Amniotic stem cell (primary cell): ENCODE measurements around the gene HSPB2.
A peak's percentile ranks its signal among the peaks of the same experiment; 100 is the strongest.
"Not testable (repeated sequence)": the region's sequence is repeated elsewhere in the genome, so short reads cannot be mapped to it uniquely, and the experiment has no call there.

ENCODE experiments used
- DNase-seq: peaks from one replicate; lab custom pipeline; 2025; lab: John Stamatoyannopoulos, UW

Gene HSPB2

DNA sequence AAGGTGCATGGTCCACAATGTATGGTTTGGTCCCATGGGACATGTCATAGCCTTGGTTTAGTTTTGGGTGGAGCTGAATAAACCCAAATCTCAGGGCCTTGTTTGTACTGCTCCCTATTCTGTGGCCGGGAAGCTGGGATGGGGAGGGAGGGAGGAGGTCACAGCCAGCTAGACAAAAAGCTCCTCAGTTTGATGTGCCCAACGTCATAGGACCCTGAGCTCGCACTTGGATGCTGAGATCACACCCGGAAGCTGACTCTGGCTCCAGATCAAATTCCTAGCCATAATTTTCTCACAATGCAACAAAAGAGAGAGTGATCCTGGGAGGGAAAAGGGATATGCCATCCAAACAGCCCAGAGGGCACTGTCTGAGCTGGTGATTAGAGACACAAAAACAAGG lies 1.5 kb downstream of the HSPB2 start:
- DNase-seq: peak; percentile 8

DNA sequence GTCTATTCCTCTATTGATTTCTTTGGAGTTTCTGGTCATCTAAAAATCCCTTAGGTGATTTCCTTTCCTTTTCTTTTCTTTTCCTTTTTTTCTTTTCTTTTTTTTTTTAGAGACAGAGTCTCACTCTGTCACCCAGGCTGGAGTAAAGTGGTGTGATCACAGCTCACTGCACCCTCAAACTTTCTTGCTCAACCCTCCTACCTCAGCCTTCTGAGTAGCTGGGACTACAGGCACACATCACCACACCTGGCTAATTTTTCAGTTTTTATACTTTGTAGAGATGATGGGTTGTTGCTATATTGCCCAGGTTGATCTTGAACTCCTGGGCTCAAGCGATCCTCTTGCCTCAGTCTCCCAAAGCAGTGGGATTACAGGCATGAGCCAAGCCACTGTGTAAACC lies 4.2 kb downstream of the HSPB2 start:
- no peak for DNase-seq

DNA sequence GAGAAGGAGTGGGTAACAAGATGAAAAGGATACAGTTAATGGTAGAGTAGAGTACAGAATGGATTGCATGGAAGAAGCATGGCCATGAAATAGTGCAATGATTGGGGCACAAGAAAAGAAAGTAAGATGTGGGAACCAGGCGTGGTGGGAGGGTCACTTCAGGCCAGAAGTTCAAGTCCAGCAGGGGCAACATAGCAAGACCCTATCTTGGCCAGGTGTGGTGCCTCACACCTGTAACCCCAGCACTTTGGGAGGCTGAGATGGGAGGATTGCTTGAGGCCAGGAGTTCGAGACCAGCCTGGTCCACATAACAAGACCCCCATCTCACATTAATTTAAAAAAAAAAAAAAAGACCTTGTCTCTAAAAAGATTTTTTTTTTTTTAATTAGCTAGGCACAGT lies 4.8 kb downstream of the HSPB2 start:
- no peak for DNase-seq

DNA sequence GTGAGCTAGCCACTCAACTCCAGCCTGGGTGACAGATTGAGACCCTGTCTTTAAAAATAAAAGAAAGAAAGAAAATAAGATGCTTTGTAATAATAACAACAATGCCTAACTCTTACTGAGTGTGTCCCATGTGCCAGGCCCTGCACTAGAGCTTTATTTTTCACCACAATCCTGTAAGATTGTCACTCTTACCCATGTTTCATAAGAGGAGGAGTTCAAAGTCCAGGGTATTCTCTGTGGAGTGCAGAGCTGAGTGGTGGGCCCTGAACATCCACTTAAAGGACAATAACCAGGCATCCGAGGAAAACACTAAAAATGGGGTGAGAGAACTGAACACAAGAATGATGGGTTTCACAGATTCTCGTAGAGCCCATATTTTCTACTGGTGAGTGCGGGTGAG lies 5.3 kb downstream of the HSPB2 start:
- DNase-seq: no peak

DNA sequence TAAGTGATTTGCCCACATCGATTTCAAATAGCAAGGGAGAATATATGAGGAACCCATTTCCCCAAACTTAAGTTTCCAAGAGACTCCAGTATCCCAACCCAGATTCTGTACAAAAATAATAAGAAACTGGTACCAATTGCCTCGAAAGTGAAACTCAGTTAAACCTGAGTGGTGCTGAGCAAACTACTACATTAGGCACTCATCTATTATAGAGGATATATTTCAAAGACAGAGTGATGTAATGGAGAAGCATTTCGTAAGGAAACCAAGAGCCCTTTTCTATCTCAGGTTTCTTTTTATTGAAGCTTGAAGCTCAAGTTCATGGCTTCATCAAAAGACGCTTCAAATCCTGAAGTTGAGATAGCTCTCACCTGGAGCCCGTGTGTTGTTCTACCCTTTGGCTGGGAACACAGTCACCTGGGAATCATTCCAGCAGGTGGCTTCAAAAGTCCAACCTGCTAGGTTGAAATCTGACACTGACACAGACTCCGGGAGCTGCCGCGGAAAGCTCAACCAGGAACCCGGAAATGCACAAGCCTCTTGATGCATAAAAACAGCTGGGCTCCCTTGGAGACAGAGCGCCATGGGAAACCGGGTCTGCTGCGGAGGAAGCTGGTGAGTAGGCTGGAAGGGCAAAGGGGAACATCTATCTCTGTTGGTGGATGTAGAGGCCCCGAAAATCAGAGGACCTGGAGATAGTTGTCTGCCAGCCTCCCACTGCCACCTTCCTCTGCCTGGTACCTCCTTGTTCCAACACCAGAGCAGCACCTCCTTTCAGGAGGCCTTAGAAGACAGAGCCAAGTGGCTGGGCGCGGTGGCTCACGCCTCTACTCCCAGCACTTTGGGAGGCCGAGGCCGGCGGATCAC lies 6.1 kb downstream of the HSPB2 start, which contains the start of gene C11orf52:
C11orf52 (plus strand) TSS at position 524 of the 867 bp plus-strand sequence; CDS start at position 584, 60 bp downstream.
- no peak for DNase-seq

DNA sequence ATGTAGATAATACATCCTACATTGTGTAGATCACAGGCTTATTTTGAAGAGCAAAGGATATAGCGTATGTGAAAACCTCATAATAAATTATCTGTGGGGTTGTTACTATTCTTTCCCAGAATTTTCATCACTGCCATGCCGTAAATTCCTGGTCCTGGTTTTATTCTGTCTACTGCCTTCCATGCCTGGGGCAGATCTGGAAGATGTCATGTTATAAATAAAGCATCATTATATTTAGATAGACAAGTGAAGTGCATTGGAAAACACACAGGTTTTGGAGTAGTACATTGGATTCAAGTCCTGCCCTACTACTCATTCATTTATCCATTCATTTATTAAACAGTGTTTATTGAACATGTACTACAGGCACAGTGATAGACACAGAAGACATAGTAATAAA lies 8.4 kb downstream of the HSPB2 start:
- no peak for DNase-seq

DNA sequence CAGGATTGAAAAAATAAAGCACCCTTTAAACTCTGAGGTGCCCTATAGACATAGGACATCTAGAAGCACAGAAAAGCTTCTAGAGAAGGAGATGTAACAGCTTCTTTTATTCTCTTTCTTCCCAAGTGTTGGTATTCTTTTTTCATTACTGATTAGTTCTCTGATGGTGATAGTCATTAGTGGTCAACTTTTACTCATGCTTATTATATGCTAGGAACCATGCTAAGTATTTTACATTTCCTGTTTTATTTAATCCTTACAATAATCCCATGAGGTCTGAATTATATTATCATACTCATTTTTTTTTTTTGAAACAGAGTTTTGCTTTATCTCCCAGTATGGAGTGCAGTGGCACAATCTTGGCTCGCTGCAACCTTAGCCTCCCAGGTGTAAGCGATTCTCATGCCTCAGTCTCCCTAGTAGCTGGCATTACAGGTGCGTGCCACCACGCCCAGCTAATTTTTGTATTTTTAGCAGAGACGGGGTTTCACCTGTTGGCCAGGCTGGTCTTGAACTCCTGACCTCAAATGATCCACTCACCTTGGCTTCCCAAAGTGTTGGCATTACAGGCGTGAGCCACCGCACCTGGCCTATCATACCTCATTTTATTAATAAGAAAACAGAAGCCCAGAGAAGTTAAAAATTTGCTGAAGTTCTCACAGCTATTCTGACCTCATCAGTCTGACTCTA lies 9.2 kb downstream of the HSPB2 start:
- DNase-seq: no peak

DNA sequence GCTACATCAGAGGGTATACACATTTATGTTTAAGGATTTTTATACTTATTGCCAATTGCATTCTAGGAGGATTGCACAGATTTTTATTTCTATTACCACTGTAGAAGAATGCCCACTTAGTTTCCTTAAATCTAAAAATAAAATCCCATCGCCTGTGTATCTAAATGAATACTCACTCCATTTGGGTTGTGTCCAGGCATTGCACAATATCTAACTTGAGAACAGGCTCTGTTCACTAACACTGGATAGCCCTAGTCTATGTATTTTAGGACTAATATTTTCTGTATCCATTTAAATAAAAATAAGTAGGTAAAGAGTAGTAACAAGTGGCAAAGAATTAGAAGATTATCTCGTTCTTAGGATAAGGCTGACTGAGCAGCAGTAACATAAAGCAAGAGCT lies 10.3 kb downstream of the HSPB2 start:
- DNase-seq: peak; percentile 71

DNA sequence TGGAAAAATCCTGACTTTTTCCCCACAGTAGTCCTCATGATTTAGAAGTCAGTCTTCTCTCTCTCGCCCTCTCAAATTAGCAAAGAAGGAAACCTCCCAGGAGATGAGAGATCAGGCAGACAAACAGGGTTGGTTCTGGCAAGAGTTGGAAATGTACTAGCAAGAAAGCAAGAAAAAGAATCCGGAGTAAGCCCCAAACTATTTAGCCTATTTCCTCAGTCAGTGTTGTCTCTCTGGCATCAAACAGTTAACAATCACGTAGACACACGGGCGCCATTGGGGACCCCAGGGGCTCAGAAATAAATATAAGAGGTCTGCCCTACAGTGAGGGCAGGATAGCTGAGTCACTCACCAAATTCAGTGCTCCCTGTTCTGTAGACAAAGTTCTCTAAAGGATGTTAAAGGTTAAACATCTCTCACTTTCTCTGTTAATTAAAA lies 10.8 kb downstream of the HSPB2 start:
- DNase-seq: no peak

DNA sequence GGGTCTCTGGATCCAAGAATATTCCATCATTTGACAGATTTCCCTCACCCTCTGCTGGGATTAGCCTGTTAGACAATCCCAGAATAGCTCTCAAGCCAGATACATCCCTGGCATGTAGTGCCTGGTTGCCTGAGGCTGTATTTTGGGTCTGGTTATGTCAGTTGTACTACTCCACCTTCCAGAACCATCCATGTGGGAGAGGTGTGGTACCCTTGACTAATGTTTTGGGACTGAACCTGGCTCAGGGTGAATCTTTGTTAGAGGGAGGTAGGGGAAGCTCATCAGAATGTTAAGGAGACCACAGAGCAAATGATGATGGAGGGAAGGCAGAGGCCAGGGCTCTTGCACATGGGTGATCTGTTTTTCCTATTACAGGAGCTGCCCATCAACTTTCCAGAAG lies 11.4 kb downstream of the HSPB2 start:
- DNase-seq: no peak

DNA sequence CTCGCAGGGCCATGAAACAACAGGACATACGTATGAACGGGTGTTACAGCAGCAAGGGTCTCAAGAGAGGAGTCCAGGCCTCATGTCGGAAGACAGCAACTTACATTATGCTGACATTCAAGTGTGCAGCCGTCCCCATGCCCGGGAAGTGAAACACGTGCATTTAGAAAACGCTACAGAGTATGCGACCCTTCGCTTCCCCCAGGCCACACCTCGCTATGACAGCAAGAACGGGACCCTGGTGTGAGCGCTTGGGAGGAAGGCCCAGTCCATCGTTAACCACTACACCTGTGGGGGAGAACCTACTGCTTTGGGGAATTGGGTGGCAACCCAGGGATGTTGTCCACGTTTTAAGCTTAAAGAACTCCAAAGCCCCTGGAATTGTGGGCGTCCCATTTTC lies 13.4 kb downstream of the HSPB2 start:
- DNase-seq: no peak

DNA sequence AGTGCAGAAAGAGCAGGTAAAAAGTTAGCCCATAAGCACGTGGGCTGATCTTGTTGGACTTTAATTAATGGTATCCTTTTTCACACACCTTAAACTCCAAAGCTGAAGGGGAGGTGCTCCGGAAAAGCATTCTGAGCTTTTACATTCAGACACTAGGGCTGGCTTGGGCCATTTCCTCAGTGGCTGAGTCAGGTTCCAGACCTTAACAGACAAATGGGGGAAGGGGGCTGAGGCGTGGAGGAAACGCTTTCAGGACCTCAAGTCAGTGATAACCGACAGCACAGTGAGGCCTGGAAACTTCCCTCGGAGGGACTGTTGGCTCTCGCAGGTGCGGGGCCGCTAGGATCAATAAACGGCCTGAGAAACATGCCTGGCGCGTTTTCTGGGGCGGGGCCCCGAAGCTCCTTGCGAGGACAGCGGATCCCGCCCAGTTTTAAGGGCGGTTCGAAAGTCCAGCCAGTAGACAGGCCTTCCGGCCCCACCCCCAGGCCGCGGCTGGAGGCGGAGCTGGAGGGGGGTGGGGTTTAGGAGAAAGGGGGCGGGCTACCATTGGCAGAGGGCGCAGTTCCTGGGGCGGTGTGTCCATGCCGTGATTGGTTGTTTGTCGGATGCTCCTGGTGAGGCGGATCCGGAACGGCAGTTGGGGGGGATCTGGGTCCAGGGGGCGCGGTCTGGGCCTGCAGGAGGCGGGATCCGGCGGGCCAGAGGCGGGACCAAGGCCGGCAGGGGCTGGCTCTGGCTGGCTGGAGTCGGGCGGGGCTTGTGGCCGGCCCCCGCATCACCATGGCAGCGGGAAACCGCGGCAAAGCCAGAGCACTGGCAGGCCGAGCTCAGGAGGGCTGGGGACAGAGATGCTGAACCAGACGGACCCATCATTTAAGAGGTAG lies 14.2 kb downstream of the HSPB2 start:
- peak; percentile 98 for DNase-seq

DNA sequence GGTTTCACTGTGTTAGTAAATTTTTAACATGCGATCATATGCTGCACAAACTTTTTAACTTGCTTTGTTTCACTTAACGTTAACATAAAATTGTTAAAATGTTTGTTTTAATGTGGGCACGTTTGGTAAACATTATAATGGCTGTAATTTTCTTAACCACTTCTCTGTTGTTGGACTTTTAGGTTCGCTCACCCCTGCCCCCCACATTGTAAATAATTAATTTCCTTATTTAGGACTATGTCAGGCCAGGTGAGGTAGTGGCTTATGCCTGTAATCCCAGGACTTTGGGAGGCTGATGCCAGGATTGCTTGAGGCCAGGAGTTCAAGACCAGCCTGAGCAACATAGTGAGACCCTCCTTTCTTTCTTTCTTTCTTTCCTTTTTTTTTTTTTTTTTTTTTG lies 17.9 kb downstream of the HSPB2 start:
- DNase-seq: no peak

DNA sequence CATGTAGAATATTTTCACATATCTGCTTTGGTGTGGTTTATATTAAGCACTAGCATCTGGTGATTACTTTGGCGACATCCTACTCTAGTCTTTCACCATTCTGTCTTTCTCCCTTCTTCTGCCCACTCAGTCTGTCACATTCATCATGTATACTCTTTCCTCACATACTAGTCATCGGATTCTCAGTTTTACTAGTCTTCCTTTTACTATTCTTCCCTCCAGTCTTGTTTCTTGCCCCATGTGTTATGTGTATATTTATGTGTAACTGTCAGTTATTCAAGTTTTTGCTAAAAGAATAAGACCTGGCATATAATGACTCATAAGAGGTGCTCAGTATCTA lies 20.0 kb downstream of the HSPB2 start:
- no peak for DNase-seq

DNA sequence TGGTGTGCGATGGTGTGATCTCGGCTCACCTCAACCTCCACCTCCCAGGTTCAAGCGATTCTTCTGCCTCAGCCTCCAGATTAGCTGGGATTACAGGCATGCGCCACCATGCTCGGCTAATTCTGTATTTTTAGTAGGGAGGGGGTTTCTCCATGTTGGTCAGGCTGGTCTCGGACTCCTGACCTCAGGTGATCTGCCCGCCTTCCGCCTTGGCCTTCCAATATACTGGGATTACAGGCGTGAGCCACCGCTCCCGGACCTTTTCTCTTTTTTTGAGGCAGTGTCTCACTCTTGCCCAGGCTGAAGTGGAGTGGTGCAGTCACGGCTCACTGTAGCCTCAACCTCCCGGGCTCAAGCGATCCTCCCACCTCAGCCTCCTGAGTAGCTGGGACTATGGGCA lies 20.6 kb downstream of the HSPB2 start:
- DNase-seq: not testable (repeated sequence)

DNA sequence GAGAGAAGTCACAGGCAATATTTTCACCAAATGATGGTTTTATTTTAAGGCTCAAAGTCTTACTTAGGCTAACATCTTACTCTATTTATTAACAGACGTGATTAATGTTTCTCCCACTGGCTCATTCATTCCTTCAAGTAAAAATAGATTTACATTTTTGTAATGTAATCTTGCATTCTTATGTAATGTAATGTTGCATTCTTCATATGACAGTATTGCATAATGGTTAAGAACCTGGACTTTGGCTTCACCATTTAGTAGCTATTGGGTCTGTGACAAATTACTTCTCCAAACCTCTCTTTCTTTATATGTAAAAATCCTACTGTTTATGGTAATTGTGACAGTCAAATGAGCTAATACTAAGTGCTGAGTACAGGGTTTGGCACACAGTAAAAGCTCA lies 21.3 kb downstream of the HSPB2 start:
- DNase-seq: no peak

DNA sequence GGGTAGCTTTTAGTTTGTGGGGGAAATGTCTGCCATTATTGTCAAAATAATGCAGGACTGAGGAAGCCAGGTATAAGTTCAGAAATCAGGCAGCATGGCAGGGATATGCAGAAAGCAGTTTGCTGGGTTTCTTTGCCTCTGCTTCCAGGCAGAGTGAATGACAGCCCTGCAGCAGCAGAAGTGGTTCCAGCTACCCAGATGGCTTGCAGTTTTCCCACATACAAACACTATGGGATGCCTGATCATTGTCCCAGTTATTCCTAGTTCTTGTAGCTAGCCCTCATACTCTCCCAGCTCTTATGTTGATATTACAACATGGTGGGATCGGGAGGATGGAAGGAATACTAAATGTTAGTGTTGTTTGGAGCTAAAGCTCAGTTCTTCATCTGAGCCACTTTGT lies 21.8 kb downstream of the HSPB2 start:
- no peak for DNase-seq

DNA sequence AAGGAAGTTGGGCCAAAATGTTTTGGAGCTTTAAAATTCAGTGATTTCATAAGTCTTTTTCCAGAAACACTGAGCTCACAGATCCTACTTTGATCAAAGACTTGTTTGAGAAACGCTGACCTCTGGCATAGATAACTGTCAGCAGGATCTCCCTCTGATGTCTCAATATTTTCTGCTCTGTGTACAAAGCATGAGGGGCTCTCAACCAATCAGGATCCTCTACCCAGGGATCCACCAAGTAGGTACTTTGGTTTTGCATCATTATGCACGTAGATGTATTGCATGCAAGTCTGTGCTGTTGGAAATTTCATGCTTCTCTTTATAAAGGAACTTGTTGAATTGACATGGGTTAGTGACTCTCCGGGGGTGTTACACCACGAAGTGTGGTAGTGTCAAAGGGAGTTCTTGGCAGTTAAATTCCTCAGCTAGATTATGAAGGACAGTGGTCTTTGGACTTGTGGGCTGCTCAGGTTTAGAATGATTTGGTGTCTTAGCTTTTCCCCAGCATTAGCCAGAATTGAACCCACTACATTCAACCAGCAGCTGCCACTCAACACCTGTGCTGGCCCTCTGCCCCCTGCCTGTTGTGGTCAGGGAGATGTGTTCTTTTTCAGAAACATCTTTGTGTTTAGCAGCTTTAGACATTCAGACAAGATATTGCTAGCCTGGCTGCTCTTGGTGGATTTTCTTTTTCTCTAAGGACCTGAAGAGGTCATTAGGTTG lies 22.9 kb downstream of the HSPB2 start:
- DNase-seq: no peak

DNA sequence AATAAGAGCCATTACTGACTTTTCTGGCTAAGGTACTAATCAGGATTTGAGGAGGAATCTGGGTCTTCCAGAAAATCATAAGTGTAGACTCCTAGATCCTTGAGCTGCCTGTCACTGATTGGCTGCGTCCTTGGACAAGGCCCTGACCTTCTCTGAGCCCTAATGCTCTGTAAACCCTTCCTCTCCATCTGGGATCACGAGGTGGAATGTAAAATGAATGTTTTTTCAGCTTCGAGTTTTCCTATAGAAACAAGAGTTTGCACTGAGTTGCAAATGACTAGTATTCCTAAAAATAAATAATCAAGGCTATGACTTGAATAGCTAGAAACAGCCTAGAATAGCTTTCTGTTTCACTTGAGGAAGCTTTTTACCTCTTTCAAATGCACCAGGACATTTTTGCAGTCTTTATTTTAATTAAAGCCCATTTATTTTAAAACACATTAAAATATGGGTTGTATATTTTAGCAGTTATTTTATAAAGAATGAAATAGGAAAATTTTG lies 23.6 kb downstream of the HSPB2 start:
- DNase-seq: no peak

DNA sequence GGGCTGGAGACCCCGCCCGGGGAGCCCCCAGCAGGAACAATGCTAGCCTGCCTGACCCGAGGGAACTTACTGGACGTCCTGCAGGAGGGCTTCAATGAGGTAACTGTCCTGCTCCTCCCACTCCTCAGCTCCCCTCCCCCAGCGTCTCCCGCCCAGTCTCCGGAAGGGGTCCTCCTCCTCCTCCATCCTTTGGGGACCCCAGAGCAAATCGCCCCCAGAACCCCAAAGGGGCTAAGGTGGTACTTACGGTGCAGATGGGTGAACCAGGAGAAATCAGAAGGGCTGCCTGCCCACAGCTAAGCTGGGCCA lies 24.9 kb downstream of the HSPB2 start:
- DNase-seq: no peak

DNA sequence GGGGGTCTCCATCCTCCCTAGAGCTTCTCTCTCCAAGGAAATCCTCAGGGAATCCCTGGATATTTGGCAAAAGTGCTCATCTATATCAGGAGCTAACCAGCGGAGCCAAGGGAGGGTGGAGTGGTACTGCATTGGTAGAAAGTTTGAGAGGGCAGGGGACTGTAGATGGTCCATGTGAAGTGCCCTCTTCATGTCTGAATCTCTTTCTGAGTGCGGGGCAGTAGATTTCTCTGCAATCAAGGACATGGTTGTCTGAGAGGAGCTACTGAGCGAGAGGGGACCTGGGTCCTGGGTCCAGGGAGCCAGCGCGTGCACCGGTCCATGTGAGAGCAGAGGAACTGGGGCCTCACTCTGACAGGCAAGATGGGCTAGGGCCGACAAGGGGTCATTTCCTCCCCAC lies 25.3 kb downstream of the HSPB2 start:
- no peak for DNase-seq

DNA sequence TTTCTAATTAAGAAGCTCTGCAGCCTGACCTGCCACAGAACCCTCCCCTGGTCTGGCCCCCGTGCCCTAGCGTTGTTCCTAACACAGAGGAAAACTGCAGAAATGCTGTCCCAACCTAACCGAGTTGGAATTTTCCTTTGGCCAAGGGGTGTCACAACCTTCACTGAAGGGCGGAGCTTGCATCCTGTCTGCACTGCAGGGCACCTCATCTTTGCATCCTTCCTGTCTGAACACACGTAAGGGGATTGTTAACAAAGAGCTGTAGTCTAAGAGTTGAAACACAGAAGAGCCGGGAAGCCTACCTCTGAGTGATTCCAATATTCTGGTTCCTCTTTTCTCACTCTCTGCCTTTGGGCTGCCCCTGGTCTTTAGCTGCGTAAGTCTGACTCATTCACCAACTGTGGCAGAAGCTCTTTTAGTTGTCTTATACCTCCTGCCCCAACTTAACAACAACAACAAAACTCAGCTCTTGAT lies 26.2 kb downstream of the HSPB2 start:
- peak; percentile 8 for DNase-seq
